Vagina (tissue), 2 donors: ENCODE data around the gene LMO2. TPM values are rescaled to one million over a fixed set of nuclear protein-coding genes. Genes with fewer than 3 reads are reported as not detected.

Source experiments
- DNase-seq, 2 donors: peaks; one replicate each; pipeline ENCODE4 v3.0.0-alpha.2; 2017; ENCODE audit errors: extremely low spot score in 2 of 2
- H3K27ac ChIP-seq: fragments of 200-600 bp; sonication (generic); one replicate; pipeline ENCODE4 v1.5.1; 2019
- H3K27me3 ChIP-seq: fragments of 200-600 bp; sonication (generic); one replicate; pipeline ENCODE4 v1.5.1; 2019
- H3K36me3 ChIP-seq, 2 donors: fragments of 200-600 bp; sonication (generic); one replicate each; pipeline ENCODE4 v1.5.1; 2017 to 2019
- H3K4me1 ChIP-seq: fragments of 200-600 bp; sonication (generic); one replicate; pipeline ENCODE4 v1.5.1; 2019
- H3K4me3 ChIP-seq, 2 donors: fragments of 200-600 bp; sonication (generic); 1 replicate in 1 of 2; 2 replicates in 1 of 2; pipeline ENCODE4 v1.5.1; 2016 to 2019
- H3K9me3 ChIP-seq: fragments of 200-600 bp; sonication (generic); one replicate; pipeline ENCODE4 v1.5.1; 2019
- POLR2A ChIP-seq, 2 donors: fragments of 450-650 bp; IDR thresholded peaks; one replicate each; pipeline ENCODE4 v1.6.1; 2017; ENCODE audit warnings: antibody characterized with exemption in 2 of 2, mild to moderate bottlenecking in 2 of 2, moderate library complexity in 2 of 2
- POLR2AphosphoS5 ChIP-seq, 2 donors: sonication (generic); formaldehyde crosslinking; IDR thresholded peaks; one replicate each; pipeline ENCODE4 v1.9.0; 2017; ENCODE audit warnings: antibody characterized with exemption in 2 of 2, mild to moderate bottlenecking in 2 of 2, low read depth in 1 of 2; ENCODE audit not compliant: insufficient read depth in 1 of 2
- intact Hi-C: fragments of 100-400 bp; cut with DNase I; formaldehyde crosslinking; loops from one replicate; pipeline ENCODE4 v1.15.1; 2023
- total RNA-seq: library from RNA; depleted of rRNA; stranded (reverse); fragments of >200 nt; gene quantifications from one replicate; pipeline ENCODE4 v1.2.3, GENCODE V29; 2016
- TF ChIP-seq, protein P1 (sequence below), 3 experiments: fragments of 450-650 bp in 2 of 3; fragments of 200-600 bp in 1 of 3; sonication (generic) in 1 of 3; IDR thresholded peaks; one replicate each; pipeline ENCODE4 v1.5.1; 2017 to 2019; ENCODE audit warnings: antibody characterized with exemption in 3 of 3, mild to moderate bottlenecking in 2 of 3, moderate library complexity in 2 of 3

LMO2 gene
- total RNA-seq, 1 donor from 2014 or later: 26.5 TPM

- Histone ChIP-seq H3K27ac (no peak overlapping the region), H3K27me3 (no peaks in the 10 kb centered on the region), H3K4me3 (no peak overlapping the region), H3K9me3 (no peaks in the 10 kb centered on the region), H3K4me1 (peaks cover 18% of the 10 kb centered on the region), H3K36me3 (no peaks in the 10 kb centered on the region)
- TF ChIP-seq POLR2AphosphoS5 (IDR thresholded peaks at IDR 0.05; ENCODE audit: insufficient read depth in 1 of 2, low read depth in 1 of 2) (no peak), POLR2A (IDR thresholded peaks at IDR 0.05) (no peak)
- TF ChIP-seq, protein P1, sequence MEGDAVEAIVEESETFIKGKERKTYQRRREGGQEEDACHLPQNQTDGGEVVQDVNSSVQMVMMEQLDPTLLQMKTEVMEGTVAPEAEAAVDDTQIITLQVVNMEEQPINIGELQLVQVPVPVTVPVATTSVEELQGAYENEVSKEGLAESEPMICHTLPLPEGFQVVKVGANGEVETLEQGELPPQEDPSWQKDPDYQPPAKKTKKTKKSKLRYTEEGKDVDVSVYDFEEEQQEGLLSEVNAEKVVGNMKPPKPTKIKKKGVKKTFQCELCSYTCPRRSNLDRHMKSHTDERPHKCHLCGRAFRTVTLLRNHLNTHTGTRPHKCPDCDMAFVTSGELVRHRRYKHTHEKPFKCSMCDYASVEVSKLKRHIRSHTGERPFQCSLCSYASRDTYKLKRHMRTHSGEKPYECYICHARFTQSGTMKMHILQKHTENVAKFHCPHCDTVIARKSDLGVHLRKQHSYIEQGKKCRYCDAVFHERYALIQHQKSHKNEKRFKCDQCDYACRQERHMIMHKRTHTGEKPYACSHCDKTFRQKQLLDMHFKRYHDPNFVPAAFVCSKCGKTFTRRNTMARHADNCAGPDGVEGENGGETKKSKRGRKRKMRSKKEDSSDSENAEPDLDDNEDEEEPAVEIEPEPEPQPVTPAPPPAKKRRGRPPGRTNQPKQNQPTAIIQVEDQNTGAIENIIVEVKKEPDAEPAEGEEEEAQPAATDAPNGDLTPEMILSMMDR (IDR thresholded peaks at IDR 0.05): no peak
- DNase-seq: no peak
- intact Hi-C loops: no loop called here
These were observed 17.4 kb downstream of the LMO2 start for GRCh38 chr11:33874433-33874832.

DNA sequence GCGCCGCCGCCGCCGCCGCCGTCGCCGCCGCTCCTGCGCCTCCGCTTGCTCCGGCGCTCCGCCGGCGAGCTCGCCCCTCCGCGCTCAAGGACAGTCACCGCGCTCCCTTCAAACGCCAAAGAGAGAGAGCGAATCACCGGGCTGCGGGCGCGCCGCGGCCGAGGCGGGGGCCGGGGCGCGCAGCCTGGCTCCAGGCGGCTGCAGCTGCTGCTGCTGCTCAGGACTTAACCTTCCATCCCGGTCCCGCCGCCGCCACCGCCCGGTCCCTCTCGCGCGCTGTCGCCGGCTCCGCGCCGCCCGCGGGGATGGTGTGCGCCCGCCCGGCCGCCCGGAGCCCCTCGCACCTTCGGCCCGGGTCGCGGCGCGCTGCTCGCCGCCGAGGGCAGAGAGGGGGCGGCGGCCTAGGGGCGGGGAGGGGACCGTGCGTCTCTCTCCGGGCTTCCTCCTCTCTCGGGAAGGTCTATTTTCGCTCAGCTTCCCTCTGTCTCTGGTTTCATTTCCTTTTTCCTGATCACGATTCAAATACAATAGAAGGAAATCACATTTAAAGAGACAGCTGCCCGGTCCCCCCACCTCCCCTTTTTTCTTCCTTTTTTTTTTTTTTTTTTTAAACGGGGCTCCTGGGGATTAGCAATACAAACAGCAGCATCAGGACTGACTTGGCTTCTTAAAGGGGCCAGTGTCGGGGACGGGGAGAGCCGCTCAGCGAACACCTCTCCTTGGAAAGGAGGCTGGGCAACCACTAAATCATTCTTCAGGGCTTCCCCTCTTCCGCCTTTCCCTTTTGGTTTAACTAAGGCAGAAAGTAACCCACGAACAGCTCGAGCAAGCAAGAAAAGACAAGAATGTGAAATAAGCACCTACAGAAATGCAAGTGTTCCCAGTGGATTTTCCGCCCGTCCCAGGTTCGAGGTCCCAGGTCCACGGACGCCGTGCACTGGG lies 22.1 kb downstream of the LMO2 start:
- no peaks in the 10 kb centered on the region for H3K27me3 ChIP-seq
- H3K9me3 ChIP-seq: no peaks in the 10 kb centered on the region
- TF ChIP-seq POLR2AphosphoS5 (IDR thresholded peaks at IDR 0.05; ENCODE audit: insufficient read depth in 1 of 2, low read depth in 1 of 2) (no peak), POLR2A (IDR thresholded peaks at IDR 0.05) (no peak)
- TF ChIP-seq, protein P1 (IDR thresholded peaks at IDR 0.05): no peak
- no peaks in the 10 kb centered on the region for H3K36me3 ChIP-seq
- peak overlapping the region; percentile 59 to 73 for H3K4me3 ChIP-seq
- peak in 1 of 2 donors; percentile 67 for DNase-seq
- intact Hi-C loops: no loop called here
- peak overlapping the region; percentile 85 for H3K27ac ChIP-seq
- H3K4me1 ChIP-seq: peaks cover 25% of the 10 kb centered on the region

DNA sequence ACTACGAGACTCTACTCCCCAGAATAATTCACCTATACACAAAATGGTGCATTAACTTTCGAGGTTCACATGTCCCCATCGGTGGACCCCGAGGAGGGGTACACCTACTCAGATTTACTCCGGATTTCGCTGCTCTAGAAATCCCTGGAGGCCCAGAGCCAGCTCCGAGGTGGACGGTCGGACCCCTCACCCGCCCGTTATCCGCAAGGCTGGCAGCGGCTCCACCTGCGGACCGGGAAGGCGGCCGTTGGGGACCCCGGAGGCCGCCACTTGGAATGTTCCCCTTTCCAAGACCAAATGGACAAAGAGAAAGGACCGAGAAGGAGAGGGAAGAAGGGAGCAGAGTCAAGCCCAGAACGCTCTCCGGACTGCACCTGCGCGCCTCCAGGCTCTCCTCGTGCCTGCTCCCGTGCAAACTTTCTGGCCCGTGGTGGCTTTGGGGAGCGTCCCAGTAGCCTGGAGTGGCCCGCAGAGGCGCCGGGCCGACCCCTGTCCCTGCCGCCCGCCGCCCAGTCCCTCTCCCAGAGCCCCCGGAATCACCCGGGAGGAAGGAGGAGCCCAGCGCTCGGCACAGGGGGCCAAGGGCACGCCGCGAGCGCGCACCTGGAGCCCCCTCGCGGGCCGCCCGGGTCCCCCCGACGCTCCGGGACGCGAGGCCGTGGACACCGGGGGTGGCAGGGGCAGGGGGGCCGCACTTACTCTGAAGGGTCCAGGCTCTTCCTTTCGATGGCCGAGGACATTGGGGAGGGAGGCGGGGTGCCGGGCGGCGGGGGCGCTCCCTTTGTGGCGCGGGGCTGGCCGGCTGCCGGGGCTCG lies 23.0 kb downstream of the LMO2 start:
- intact Hi-C loops: no loop called here
- DNase-seq: peak in 1 of 2 donors; percentile 75
- H3K9me3 ChIP-seq: no peaks in the 10 kb centered on the region
- TF ChIP-seq POLR2A (IDR thresholded peaks at IDR 0.05): no peak
- H3K27me3 ChIP-seq: no peaks in the 10 kb centered on the region
- H3K36me3 ChIP-seq: no peaks in the 10 kb centered on the region
- peaks cover 25% of the 10 kb centered on the region for H3K4me1 ChIP-seq
- peak overlapping the region; percentile 85 for H3K27ac ChIP-seq
- peak overlapping the region; percentile 59 to 73 for H3K4me3 ChIP-seq

GRCh38 chr11:33867996-33868646 lies 23.8 kb downstream of the LMO2 start:
- Histone ChIP-seq H3K27ac (peak overlapping the region; percentile 85), H3K27me3 (no peaks in the 10 kb centered on the region), H3K4me1 (peaks cover 31% of the 10 kb centered on the region), H3K36me3 (no peaks in the 10 kb centered on the region), H3K9me3 (no peaks in the 10 kb centered on the region), H3K4me3 (peak overlapping the region; percentile 59 to 73)
- TF ChIP-seq, protein P1 (IDR thresholded peaks at IDR 0.05): no peak
- no peak for TF ChIP-seq POLR2A (IDR thresholded peaks at IDR 0.05)
- no peak for TF ChIP-seq POLR2AphosphoS5 (IDR thresholded peaks at IDR 0.05; ENCODE audit: insufficient read depth in 1 of 2, low read depth in 1 of 2)
- intact Hi-C loops: no loop called here
- DNase-seq: no peak

DNA sequence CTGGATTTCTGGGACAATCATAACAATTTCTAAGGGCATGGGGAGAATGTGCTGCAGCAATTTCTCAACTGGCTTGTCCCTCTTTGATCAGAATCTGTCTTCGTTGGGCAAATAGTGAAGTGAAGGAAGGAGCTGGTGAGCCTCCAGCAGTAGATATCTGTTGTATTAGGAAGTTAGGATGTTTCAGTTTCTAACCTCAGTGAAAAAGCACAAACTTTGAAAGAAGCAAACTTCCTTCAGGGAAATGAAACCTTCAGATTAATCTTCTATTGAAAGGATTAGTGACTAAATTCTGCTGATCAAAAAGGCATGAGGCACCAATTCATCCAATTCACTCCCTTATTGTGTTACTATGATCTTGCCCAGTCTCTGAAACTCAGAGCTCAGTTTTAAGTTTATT lies 24.3 kb downstream of the LMO2 start:
- intact Hi-C loops: no loop called here
- Histone ChIP-seq H3K4me1 (peaks cover 31% of the 10 kb centered on the region), H3K4me3 (peak overlapping the region in 1 of 2 donors; percentile 59), H3K36me3 (no peaks in the 10 kb centered on the region), H3K27ac (peak overlapping the region; percentile 85), H3K27me3 (no peaks in the 10 kb centered on the region), H3K9me3 (no peaks in the 10 kb centered on the region)
- DNase-seq: no peak
- TF ChIP-seq POLR2A (IDR thresholded peaks at IDR 0.05) (no peak), POLR2AphosphoS5 (IDR thresholded peaks at IDR 0.05; ENCODE audit: insufficient read depth in 1 of 2, low read depth in 1 of 2) (no peak)
- TF ChIP-seq, protein P1 (IDR thresholded peaks at IDR 0.05): no peak
